NCI-H2227 treated with DMSO at 0.1 percent for 48 hours (cell line): Measurements from ENCODE around the gene FAM168A.
A peak's percentile ranks its signal among the peaks of the same experiment; 100 is the strongest.

Experiments used
- DNase-seq: peaks from one replicate; lab custom pipeline; 2025; lab: John Stamatoyannopoulos, UW

FAM168A gene

GRCh38 chr11:73388265-73389133, 209.4 kb downstream of the FAM168A start:
- DNase-seq: no peak

- no peak for DNase-seq
Measured at GRCh38 chr11:73387594-73388264, 210.2 kb downstream of the FAM168A start.

- DNase-seq: no peak
Measured at GRCh38 chr11:73386546-73386945, 211.4 kb downstream of the FAM168A start.

GRCh38 chr11:73386016-73386415, 211.9 kb downstream of the FAM168A start:
- no peak for DNase-seq

- DNase-seq: peak; percentile 6
Measured at GRCh38 chr11:73384872-73385689, 212.8 kb downstream of the FAM168A start.

- no peak for DNase-seq
Measured at GRCh38 chr11:73384531-73384871, 213.4 kb downstream of the FAM168A start.

GRCh38 chr11:73384125-73384441, 213.8 kb downstream of the FAM168A start:
- DNase-seq: no peak

GRCh38 chr11:73383249-73384124, 214.4 kb downstream of the FAM168A start:
- no peak for DNase-seq

GRCh38 chr11:73382747-73383146, 215.2 kb downstream of the FAM168A start:
- DNase-seq: no peak

- DNase-seq: no peak
Measured at GRCh38 chr11:73382183-73382582, 215.7 kb downstream of the FAM168A start.

- DNase-seq: no peak
Measured at GRCh38 chr11:73381589-73381988, 216.3 kb downstream of the FAM168A start.

- DNase-seq: no peak
Measured at GRCh38 chr11:73380897-73381410, 217.0 kb downstream of the FAM168A start.

GRCh38 chr11:73380331-73380730, 217.6 kb downstream of the FAM168A start:
- DNase-seq: no peak

GRCh38 chr11:73379189-73379880, 218.6 kb downstream of the FAM168A start:
- no peak for DNase-seq

- DNase-seq: no peak
Measured at GRCh38 chr11:73376803-73377629, 220.9 kb downstream of the FAM168A start.

- peak; percentile 84 for DNase-seq
Measured at GRCh38 chr11:73376160-73376802, 221.6 kb downstream of the FAM168A start, which contains the start of gene RELT. Gene RELT, plus strand, starts transcription at chr11:73376399. Its CDS starts 12,738 bp downstream, at chr11:73389137.

- no peak for DNase-seq
Measured at GRCh38 chr11:73375830-73376159, 222.1 kb downstream of the FAM168A start.

- peak; percentile 31 for DNase-seq
Measured at GRCh38 chr11:73374151-73374550, 223.8 kb downstream of the FAM168A start.

- DNase-seq: no peak
Measured at GRCh38 chr11:73372375-73372993, 225.4 kb downstream of the FAM168A start.
